ENCODE measurements around the gene ERP44. TPM values are rescaled to one million over a fixed set of nuclear protein-coding genes. Genes with fewer than 3 reads are reported as not detected.
"Not testable (repeated sequence)": the region's sequence is repeated elsewhere in the genome, so short reads cannot be mapped to it uniquely, and the experiment has no call there.

The ERP44 gene
- total RNA-seq, 1 donor from 2014 or later = 19.3 TPM

- peaks cover 3% of the 10 kb centered on the region for H3K27me3 Mint-ChIP-seq (ENCODE audit: unreplicated experiment)
- peaks cover 9% of the 10 kb centered on the region for H3K9me3 Mint-ChIP-seq (ENCODE audit: unreplicated experiment)
- H3K4me3 Mint-ChIP-seq (ENCODE audit: unreplicated experiment) = peak overlapping the region; percentile 71
- peak; percentile 42 for DNase-seq
- H3K27ac Mint-ChIP-seq (ENCODE audit: unreplicated experiment) = peak overlapping the region; percentile 69
- TF ChIP-seq CTCF (IDR thresholded peaks at IDR 0.05; ENCODE audit: partially characterized antibody, unreplicated experiment) = no peak
- peaks cover 24% of the 10 kb centered on the region for H3K4me1 Mint-ChIP-seq (ENCODE audit: low read depth, unreplicated experiment)
- peaks cover 5% of the 10 kb centered on the region for H3K36me3 Mint-ChIP-seq (ENCODE audit: unreplicated experiment)
These were observed 32.3 kb downstream of the ERP44 start for GRCh38 chr9:100066539-100066938.

- no peak overlapping the region for H3K27ac Mint-ChIP-seq (ENCODE audit: unreplicated experiment)
- no peak for DNase-seq
- peaks cover 18% of the 10 kb centered on the region for H3K4me1 Mint-ChIP-seq (ENCODE audit: low read depth, unreplicated experiment)
- peaks cover 5% of the 10 kb centered on the region for H3K36me3 Mint-ChIP-seq (ENCODE audit: unreplicated experiment)
- no peak overlapping the region for H3K4me3 Mint-ChIP-seq (ENCODE audit: unreplicated experiment)
- peaks cover 9% of the 10 kb centered on the region for H3K9me3 Mint-ChIP-seq (ENCODE audit: unreplicated experiment)
- H3K27me3 Mint-ChIP-seq (ENCODE audit: unreplicated experiment) = peaks cover 3% of the 10 kb centered on the region
- no peak for TF ChIP-seq CTCF (IDR thresholded peaks at IDR 0.05; ENCODE audit: partially characterized antibody, unreplicated experiment)
These were observed 33.8 kb downstream of the ERP44 start for GRCh38 chr9:100064872-100065581.

GRCh38 chr9:100063185-100063584 lies 35.6 kb downstream of the ERP44 start:
- Mint-ChIP-seq H3K4me1 (ENCODE audit: low read depth, unreplicated experiment) (peaks cover 16% of the 10 kb centered on the region), H3K4me3 (ENCODE audit: unreplicated experiment) (no peak overlapping the region), H3K36me3 (ENCODE audit: unreplicated experiment) (peaks cover 5% of the 10 kb centered on the region), H3K27me3 (ENCODE audit: unreplicated experiment) (peaks cover 3% of the 10 kb centered on the region), H3K9me3 (ENCODE audit: unreplicated experiment) (peaks cover 6% of the 10 kb centered on the region), H3K27ac (ENCODE audit: unreplicated experiment) (no peak overlapping the region)
- DNase-seq = no peak
- TF ChIP-seq CTCF (IDR thresholded peaks at IDR 0.05; ENCODE audit: partially characterized antibody, unreplicated experiment) = no peak

GRCh38 chr9:100062683-100063082 lies 36.1 kb downstream of the ERP44 start:
- not testable (repeated sequence) for DNase-seq; H3K9me3 Mint-ChIP-seq (ENCODE audit: unreplicated experiment); H3K27me3 Mint-ChIP-seq (ENCODE audit: unreplicated experiment)

GRCh38 chr9:100058699-100059579 lies 39.9 kb downstream of the ERP44 start:
- H3K4me1 Mint-ChIP-seq (ENCODE audit: low read depth, unreplicated experiment) = peaks cover 7% of the 10 kb centered on the region
- no peaks in the 10 kb centered on the region for H3K9me3 Mint-ChIP-seq (ENCODE audit: unreplicated experiment)
- no peak overlapping the region for H3K4me3 Mint-ChIP-seq (ENCODE audit: unreplicated experiment)
- no peak for DNase-seq
- no peaks in the 10 kb centered on the region for H3K27me3 Mint-ChIP-seq (ENCODE audit: unreplicated experiment)
- no peak overlapping the region for H3K27ac Mint-ChIP-seq (ENCODE audit: unreplicated experiment)
- TF ChIP-seq CTCF (IDR thresholded peaks at IDR 0.05; ENCODE audit: partially characterized antibody, unreplicated experiment) = no peak
- no peaks in the 10 kb centered on the region for H3K36me3 Mint-ChIP-seq (ENCODE audit: unreplicated experiment)

More at GRCh38 chr9:100062683-100063082, 36.1 kb downstream of the ERP44 start:
- not testable (repeated sequence) for H3K27ac Mint-ChIP-seq (ENCODE audit: unreplicated experiment); H3K4me3 Mint-ChIP-seq (ENCODE audit: unreplicated experiment); H3K36me3 Mint-ChIP-seq (ENCODE audit: unreplicated experiment)
- peaks cover 16% of the 10 kb centered on the region for H3K4me1 Mint-ChIP-seq (ENCODE audit: low read depth, unreplicated experiment)

All from glutamatergic neuron (in vitro differentiated cells).